Measurements from ENCODE around the gene ELFN1. TPM values are rescaled to one million over a fixed set of nuclear protein-coding genes. Genes with fewer than 3 reads are reported as not detected.
A peak's percentile ranks its signal among the peaks of the same experiment; 100 is the strongest.

The ELFN1 gene
- total RNA-seq, 1 donor from 2014 or later, result 3.7 TPM

GRCh38 chr7:1663223-1663622, 6.9 kb upstream of the ELFN1 start:
- peak; percentile 55 for DNase-seq (ENCODE audit: low spot score)

DNA sequence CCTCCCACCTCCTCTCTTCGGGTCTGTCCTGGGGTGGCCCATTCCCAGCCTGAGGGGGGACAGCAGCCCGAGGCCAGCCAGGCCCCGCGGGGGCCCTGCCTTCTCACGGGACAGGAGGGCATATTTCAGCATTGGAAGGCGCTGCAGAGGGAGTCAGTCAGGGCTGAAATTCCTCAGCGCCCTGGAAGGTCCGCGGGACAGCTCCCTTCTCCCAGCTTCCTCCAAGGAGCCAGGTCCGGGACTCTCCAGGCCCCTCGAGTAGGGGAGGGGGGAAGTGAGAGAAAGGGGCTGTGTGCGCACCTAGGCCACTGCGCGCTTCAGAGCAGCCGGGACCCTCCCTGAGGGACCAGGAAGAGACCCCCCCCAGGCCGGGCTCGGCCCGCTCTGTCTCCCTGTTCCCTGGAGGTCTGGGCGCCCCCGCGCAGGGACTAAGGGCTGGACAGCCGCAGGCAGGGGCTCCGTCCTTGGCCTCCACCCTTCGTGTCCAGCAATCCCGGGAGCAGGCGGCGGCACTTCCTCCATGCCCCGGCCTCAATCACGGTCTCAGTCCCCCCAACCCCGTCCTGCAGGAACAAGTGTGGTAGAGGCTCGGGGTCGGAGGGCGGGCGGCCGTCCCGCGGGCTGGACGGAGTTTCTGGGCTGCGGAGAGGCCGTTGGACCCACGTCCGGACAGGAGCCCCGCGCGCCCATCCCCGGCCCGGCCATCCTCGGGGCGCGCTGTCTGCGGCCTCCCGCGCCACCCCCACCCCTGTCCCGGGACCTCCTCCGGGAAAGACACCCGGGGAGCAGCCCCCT, 6.0 kb upstream of the ELFN1 start:
- peak; percentile 85 for DNase-seq (ENCODE audit: low spot score)

DNA sequence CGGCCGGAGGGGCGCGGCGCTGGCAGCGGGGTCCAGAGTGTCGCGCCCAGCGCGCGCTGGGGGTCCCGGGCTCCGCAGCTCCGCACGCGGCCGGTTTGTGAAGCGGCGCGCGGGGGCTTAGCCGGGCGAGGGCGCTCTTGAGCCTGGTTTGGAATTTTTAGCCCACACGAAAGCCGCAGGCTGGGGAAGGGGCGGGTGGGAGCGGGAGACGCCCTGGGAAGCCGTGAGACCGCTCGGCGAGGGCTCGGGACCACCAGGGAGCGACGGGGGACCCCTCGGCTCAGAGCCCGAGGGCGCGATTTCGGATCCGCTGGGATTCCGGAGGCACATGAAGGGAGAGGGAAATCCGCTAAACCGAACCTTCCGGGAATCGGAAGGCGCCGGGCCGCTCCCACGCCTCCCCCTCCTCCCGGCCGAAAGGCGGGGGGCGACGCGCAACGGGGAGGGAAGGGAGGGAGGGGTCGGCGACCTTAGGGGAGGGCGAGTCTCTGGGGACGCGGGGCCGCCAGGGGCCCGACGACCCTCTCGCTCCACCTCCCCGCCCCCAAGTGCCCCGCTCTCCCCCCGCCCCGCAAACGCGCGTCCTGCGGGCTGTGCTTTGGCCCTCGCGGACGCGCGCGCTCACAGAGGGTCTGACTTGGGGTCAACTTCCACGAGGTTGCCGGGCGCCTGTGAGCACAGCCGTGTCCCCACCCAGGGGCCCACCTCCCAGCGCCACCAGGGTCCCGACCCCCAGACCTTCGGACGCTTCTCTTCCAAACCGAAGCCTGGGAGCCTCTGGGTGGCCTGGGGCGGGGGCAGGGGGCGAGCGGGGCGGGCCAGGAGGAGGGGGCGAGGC, 5.1 kb upstream of the ELFN1 start:
- DNase-seq (ENCODE audit: low spot score), result peak; percentile 89

- peak; percentile 85 for DNase-seq (ENCODE audit: low spot score)
Measured at GRCh38 chr7:1665549-1666316, 4.3 kb upstream of the ELFN1 start.

DNA sequence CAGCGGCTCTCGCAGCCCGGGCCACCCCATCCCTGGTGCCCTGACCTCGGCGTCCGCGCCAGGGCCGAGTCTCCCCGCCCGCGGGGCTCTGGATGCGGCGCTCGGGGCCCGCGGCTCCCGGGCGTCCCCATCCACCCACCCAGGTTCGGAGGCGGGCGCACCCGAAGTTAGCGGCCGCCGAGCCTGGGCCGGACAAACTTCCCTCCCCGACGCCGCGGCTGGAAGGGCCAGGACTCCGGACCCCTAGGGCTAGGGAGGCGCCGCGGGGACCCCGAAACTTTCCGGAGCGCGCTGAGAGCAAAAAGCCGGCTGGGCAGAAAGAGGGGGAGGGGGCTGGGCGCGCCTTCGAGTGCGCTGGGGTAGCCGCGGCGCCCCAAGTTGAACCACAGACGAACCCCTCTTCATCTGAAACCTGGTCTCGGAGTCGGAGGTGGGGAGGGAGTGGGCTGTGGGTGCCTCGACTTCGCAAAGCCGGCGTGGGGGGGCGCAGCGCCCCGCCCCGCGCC, 3.7 kb upstream of the ELFN1 start:
- DNase-seq (ENCODE audit: low spot score), result peak; percentile 86

GRCh38 chr7:1666823-1667565, 3.1 kb upstream of the ELFN1 start:
- DNase-seq (ENCODE audit: low spot score), result peak; percentile 88

DNA sequence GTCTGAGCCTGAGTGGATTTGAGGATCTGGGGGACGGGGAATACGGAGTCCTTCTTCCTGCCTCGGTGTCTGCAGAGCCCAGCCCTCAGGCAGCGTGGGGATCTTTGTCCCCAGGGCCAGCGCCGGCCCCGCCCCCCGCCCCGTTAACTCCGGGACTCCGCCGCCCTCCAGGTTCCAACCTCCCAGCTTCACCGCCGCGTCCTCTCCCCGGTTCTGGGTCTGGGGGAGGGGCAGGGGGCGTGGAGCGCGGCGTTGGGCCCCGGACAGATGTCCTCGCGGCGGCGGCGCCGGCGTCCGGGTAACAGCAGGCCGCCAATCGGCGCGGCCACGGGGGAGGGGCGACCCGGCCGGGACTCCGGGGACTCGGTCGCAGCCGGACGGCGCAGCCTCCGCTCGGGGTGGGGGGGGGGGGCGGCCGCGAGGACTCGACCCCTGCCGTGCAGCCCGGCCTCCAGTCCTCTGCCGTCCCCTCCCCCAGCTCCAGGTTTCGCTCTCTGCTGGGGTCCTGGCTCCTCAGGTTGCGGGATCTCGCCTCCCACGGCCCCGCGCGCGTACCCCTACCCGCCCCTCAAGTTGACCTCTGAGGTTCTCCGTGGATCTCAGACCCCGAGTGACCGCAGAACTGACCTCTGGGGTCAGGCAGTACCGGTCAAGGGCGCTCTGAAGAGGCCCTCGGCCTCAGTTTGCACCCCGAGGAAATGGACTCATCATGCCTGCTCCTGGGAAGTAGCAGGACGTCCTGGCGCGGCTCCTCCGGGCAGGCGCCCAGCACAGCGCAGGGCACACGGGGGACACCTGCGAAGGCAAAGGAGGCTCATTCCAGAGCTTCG, 2.3 kb upstream of the ELFN1 start:
- peak; percentile 81 for DNase-seq (ENCODE audit: low spot score)

DNA sequence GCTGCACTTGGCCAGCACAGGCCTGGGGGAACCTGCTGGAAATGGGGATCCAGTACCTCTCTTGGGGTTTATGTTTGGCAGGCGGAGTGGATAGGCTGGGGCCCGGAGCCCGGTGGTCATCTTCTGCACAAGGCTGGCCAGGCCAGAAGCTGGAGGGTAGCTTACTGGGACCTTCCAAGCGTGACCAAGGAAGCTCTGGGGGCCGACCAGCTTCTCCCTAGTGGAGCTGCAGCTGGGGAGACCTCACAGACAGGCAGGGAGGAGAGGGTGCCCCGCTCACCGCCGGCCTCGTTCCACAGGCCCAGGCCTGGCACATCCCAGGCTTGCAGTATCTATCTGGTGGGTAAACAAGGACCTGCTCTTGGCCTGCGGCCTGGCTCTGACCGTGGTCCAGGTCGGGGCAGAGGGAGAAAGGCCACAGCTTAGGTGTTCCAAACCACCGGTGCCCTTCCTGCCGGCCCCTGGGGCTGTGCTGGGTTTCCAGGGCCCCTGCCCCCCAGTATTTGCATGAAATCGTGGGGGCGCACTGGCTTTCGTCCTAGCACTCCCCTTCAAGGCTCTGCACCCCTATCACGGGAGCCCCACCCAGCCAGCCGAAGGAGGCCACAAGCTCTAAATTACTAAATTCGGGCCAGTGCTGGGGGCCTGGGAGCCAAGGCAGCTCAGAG, 1.5 kb upstream of the ELFN1 start:
- peak; percentile 75 for DNase-seq (ENCODE audit: low spot score)

DNA sequence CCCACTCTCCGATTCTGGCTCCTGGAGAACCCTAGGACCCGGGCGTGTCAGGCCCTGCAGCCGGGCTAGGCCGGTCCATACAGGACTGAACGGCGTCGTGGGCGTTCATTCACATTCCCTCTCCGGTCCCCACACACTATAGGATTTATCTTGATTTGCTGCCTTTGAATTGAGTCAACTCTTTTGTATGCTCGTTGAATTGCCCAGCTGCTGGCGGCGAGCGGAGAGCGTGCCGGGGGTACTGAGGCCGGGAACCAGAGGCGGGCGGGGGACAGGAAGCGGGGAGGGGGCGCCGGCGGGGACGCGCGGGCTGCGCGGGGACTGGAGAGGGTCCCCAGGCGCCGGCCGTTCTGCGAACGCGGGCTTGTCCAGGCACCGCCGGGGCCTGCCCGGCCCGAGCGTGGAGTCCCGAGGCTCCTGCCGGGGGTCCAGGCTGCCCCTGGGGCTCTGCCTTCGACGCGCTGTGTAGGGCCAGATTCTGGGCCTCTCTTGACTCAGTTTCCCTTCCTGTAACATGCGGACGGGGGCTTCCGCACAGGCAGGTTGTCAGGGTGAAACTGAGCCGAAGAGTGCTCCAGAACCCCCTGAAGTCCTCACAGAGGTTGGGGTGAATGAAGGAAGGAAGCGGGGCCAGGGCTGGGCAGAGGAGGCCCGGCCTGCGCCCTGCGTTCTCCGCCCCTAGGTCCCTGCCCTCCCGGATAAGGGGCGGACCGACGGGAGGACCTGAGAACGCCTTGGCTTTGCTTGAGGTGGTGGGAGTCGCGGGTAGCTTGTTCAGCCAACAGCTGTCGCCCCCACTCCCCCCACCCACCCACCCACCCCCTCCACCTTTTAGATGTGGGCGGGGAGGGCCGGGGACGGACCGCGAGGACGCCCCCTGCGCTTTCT, 769 bp upstream of the ELFN1 start:
- peak; percentile 62 for DNase-seq (ENCODE audit: low spot score)

- DNase-seq (ENCODE audit: low spot score), result peak; percentile 77
Measured at GRCh38 chr7:1670894-1671593, 967 bp downstream of the ELFN1 start.

DNA sequence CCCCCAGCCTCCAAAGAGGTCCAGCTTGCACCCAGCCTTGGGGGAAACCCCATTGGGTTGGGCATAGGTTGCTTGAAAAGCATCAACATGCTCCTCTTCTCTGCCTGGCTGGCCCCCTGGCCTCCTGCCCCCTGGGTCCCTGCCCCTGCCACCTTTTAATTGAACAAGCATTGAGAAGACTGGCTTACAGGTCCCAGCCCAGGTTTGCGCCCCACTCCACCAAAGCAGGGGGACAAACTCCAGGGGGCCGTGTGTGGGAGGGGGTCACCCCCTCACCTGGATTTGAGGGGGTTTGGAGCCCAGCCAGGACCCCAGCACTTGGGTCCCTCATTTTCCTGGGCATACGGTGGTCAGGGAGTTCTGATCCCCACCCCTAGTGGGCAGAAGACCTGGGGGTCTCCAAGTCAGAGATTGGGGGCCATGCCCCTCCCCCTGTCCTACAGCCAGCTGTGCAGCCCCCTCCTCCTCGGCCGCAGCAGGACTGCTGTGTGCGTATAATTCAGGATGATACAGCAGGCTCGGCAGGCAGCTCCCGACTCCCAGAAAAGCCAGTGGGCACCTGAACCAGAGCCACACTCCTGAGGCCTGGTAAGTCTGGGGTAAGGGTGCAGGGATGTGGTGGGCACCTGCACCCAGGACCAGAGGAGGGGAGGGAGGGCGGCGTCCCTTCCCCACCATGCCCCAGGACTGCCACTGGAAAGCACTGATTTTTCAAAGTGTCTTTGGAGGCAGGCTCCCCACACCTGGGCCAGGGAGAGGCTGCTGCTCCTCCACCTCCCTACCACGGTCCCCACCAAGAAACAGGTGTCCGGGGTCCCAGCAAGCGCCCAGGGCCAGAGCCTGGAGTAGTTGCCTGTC, 1.7 kb downstream of the ELFN1 start:
- DNase-seq (ENCODE audit: low spot score), result peak; percentile 78

GRCh38 chr7:1672851-1673486, 2.9 kb downstream of the ELFN1 start:
- DNase-seq (ENCODE audit: low spot score), result peak; percentile 74

DNA sequence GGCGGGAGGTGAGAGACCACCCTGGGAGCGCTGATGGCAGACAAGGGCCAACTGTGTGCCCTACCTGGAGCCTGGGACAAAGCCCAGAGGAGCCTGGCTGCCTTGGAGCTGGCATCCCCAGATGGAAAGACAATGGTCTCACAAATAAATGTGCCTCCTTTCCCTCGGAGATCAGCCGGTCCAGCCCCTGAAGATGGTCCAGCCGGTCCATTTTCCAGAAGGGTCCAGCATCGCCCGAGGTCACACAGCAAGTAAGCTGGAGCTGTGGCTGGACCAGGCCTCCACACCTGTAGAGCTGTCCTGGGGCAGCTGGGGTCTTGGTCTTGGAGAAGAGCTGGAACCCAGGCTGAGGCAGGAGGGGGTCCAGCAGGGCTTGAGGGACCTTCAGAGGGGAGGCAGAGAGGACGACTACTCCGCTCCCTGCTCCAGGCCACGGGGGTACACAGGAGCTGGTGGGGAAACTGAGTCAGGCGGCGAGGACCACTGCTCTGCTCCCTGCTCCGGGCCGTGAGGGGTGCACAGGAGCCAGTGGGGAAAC, 3.6 kb downstream of the ELFN1 start:
- peak; percentile 60 for DNase-seq (ENCODE audit: low spot score)

- peak; percentile 77 for DNase-seq (ENCODE audit: low spot score)
Measured at GRCh38 chr7:1674161-1675035, 4.3 kb downstream of the ELFN1 start.
